ENCODE results near the gene GPRIN2. TPM values are rescaled to one million over a fixed set of nuclear protein-coding genes. Genes with fewer than 3 reads are reported as not detected.

Gene GPRIN2
- total and polyA plus RNA-seq, 2 of the 8 experiments (the other 6 are each of a cell fraction or from before 2014, with no cell fraction given), result 14.3 to 18.6 TPM

GRCh38 chr10:46536171-46536570 is 20.3 kb downstream of the GPRIN2 start (continued):
- TF ChIP-seq ATF2 (IDR thresholded peaks at IDR 0.05; ENCODE audit: low read length) (no peak), BCL11A (IDR thresholded peaks at IDR 0.05; ENCODE audit: low read depth in 2 of 2, low read length in 2 of 2) (no peak), RFX5 (IDR thresholded peaks at IDR 0.05; ENCODE audit: borderline replicate concordance, low read depth, low read length) (no peak), BRCA1 (IDR thresholded peaks at IDR 0.05; ENCODE audit: low read depth, low read length) (no peak), EP300 (IDR thresholded peaks at IDR 0.05; ENCODE audit: borderline replicate concordance in 1 of 2, low read depth in 2 of 2, low read length in 2 of 2) (no peak), RXRA (IDR thresholded peaks at IDR 0.05; ENCODE audit: insufficient read depth, low read depth, low read length) (no peak)
